ENCODE measurements around the gene TMIGD2.
"Not testable (repeated sequence)": the region's sequence is repeated elsewhere in the genome, so short reads cannot be mapped to it uniquely, and the experiment has no call there.

DNA sequence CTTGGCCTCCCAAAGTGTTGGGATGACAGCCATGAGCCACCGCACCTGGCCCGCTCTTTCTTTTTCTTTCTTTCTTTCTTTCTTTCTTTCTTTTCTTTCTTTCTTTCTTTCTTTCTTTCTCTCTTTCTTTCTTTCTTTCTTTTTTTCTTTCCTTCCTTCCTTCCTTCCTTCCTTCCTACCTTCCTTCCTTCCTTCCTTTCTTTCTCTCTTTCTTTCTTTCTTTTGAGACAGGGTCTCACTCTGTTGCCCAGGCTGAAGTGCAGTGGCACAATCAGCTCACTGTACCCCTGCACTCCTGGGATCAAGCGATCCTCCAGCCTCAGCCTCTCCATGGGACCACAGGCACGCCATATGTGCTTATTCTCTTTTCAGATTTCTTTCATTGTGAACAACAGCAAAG is 16.0 kb downstream of the TMIGD2 start:
- not testable (repeated sequence) for TF ChIP-seq CSDC2 (CRISPR knock-in tag; IDR thresholded peaks at IDR 0.05); TSHZ2 (CRISPR knock-in tag; IDR thresholded peaks at IDR 0.05); PPARA (CRISPR knock-in tag; IDR thresholded peaks at IDR 0.05; ENCODE audit: borderline replicate concordance); TOX (CRISPR knock-in tag; IDR thresholded peaks at IDR 0.05; ENCODE audit: borderline replicate concordance)
- TF ChIP-seq, protein P1, sequence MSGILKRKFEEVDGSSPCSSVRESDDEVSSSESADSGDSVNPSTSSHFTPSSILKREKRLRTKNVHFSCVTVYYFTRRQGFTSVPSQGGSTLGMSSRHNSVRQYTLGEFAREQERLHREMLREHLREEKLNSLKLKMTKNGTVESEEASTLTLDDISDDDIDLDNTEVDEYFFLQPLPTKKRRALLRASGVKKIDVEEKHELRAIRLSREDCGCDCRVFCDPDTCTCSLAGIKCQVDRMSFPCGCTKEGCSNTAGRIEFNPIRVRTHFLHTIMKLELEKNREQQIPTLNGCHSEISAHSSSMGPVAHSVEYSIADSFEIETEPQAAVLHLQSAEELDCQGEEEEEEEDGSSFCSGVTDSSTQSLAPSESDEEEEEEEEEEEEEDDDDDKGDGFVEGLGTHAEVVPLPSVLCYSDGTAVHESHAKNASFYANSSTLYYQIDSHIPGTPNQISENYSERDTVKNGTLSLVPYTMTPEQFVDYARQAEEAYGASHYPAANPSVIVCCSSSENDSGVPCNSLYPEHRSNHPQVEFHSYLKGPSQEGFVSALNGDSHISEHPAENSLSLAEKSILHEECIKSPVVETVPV (CRISPR knock-in tag; IDR thresholded peaks at IDR 0.05) = not testable (repeated sequence)

Measured in SK-N-SH treated with all-trans-retinoic acid at 6 μM for 48 hours (cell line).